CD14-positive monocyte (primary cell): Measurements from ENCODE around the gene TMTC1. TPM values are rescaled to one million over a fixed set of nuclear protein-coding genes. Genes with fewer than 3 reads are reported as not detected.

ENCODE experiments used
- DNase-seq, 3 donors: peaks; one replicate each; pipeline ENCODE4 v3.0.0-alpha.2; 2011 to 2022
- H2AFZ ChIP-seq: 2 replicates; pipeline ENCODE4 v1.6.0; 2012; ENCODE audit warnings: mild to moderate bottlenecking, low read depth, low read length, inconsistent platforms; ENCODE audit not compliant: insufficient read depth, poor library complexity, severe bottlenecking
- H3K27ac ChIP-seq, 2 donors: 1 replicate in 1 of 2; 2 replicates in 1 of 2; pipeline ENCODE4 v1.5.1; 2012 to 2013; ENCODE audit warnings: low read length in 2 of 2, control low read depth in 1 of 2, inconsistent platforms in 1 of 2, low read depth in 1 of 2, mild to moderate bottlenecking in 1 of 2
- H3K27me3 ChIP-seq, 2 donors: one replicate each; pipeline versions ENCODE4 v1.6.0 to v1.6.1; 2011 to 2013; ENCODE audit warnings: low read length in 2 of 2; ENCODE audit not compliant: control insufficient read depth in 2 of 2, insufficient read depth in 2 of 2
- H3K36me3 ChIP-seq, 2 donors: replicated peaks in 1 of 2; 1 replicate in 1 of 2; 2 replicates in 1 of 2; pipeline versions ENCODE4 v1.5.1 to v1.6.1; 2012 to 2013; ENCODE audit warnings: low read length in 2 of 2, control low read depth in 1 of 2, inconsistent platforms in 1 of 2, mild to moderate bottlenecking in 1 of 2; ENCODE audit not compliant: insufficient read depth in 2 of 2, control insufficient read depth in 1 of 2
- H3K4me1 ChIP-seq, 2 donors: 1 replicate in 1 of 2; 2 replicates in 1 of 2; pipeline versions ENCODE4 v1.5.1 to v1.6.1; 2012 to 2013; ENCODE audit warnings: low read length in 2 of 2, control low read depth in 1 of 2, inconsistent platforms in 1 of 2, mild to moderate bottlenecking in 1 of 2, moderate library complexity in 1 of 2; ENCODE audit not compliant: insufficient read depth in 2 of 2, control insufficient read depth in 1 of 2
- H3K4me2 ChIP-seq: replicated peaks from 2 replicates; pipeline ENCODE3; 2012; ENCODE audit warnings: low read length, moderate library complexity, mild to moderate bottlenecking; ENCODE audit not compliant: poor library complexity, severe bottlenecking; ENCODE audit errors: extremely low read depth
- H3K4me3 ChIP-seq, 3 experiments: fragments of 200-600 bp in 1 of 3; sonication (generic) in 1 of 3; replicated peaks in 1 of 3; 1 replicate in 2 of 3; 2 replicates in 1 of 3; pipeline ENCODE4 v1.5.1; 2011 to 2013; ENCODE audit warnings: low read length in 3 of 3, mild to moderate bottlenecking in 3 of 3, control low read depth in 2 of 3, low read depth in 2 of 3, inconsistent platforms in 1 of 3, moderate library complexity in 1 of 3
- H3K79me2 ChIP-seq: 2 replicates; pipeline ENCODE4 v1.6.0; 2012; ENCODE audit warnings: mild to moderate bottlenecking, control low read depth, inconsistent platforms, low read length, moderate library complexity; ENCODE audit not compliant: insufficient read depth
- H3K9ac ChIP-seq: 2 replicates; pipeline ENCODE4 v1.6.0; 2017; ENCODE audit warnings: low read length, mild to moderate bottlenecking; ENCODE audit not compliant: insufficient read depth, poor library complexity, severe bottlenecking
- H3K9me3 ChIP-seq, 2 donors: replicated peaks in 1 of 2; 1 replicate in 1 of 2; 2 replicates in 1 of 2; pipeline versions ENCODE4 v1.5.1 to v1.6.1; 2012 to 2013; ENCODE audit warnings: low read length in 2 of 2, control low read depth in 1 of 2; ENCODE audit not compliant: control insufficient read depth in 1 of 2, insufficient read depth in 1 of 2
- H4K20me1 ChIP-seq: 2 replicates; pipeline ENCODE4 v1.6.0; 2012; ENCODE audit warnings: mild to moderate bottlenecking, low read length, control low read depth, moderate library complexity; ENCODE audit not compliant: insufficient read depth
- H3K27ac Mint-ChIP-seq, 7 donors: one replicate each; pipeline ENCODE4 v1.8.0; 2020; ENCODE audit warnings: mild to moderate bottlenecking in 7 of 7, mixed read lengths in 7 of 7, moderate library complexity in 6 of 7, inconsistent platforms in 2 of 7
- H3K27me3 Mint-ChIP-seq, 3 donors: one replicate each; pipeline ENCODE4 v1.8.0; 2021 to 2022; ENCODE audit warnings: low read depth in 3 of 3, mild to moderate bottlenecking in 3 of 3, mixed read lengths in 3 of 3, moderate library complexity in 3 of 3, inconsistent platforms in 1 of 3
- H3K36me3 Mint-ChIP-seq, 2 donors: one replicate each; pipeline ENCODE4 v1.8.0; 2020; ENCODE audit warnings: mixed read lengths in 2 of 2, inconsistent platforms in 1 of 2, mild to moderate bottlenecking in 1 of 2
- H3K4me1 Mint-ChIP-seq: one replicate; pipeline ENCODE4 v1.8.0; 2020; ENCODE audit warnings: mild to moderate bottlenecking, mixed read lengths
- H3K4me3 Mint-ChIP-seq, 2 donors: one replicate each; pipeline ENCODE4 v1.8.0; 2020; ENCODE audit warnings: mild to moderate bottlenecking in 2 of 2, mixed read lengths in 2 of 2, moderate library complexity in 1 of 2
- H3K9me3 Mint-ChIP-seq, 7 donors: one replicate each; pipeline ENCODE4 v1.8.0; 2020 to 2022; ENCODE audit warnings: mixed read lengths in 7 of 7, mild to moderate bottlenecking in 6 of 7, moderate library complexity in 6 of 7, inconsistent platforms in 2 of 7
- WGBS: methylation state at CpG from one replicate; pipeline ENCODE4 v1.1.5; 2013; ENCODE audit warnings: missing lambda C conversion rate; ENCODE audit not compliant: insufficient coverage; 5-methylcytosine and 5-hydroxymethylcytosine counted together
- intact Hi-C, 2 donors: fragments of 100-400 bp; cut with micrococcal nuclease; formaldehyde crosslinking; loops; one replicate each; pipeline versions ENCODE4 v1.15.0 to v1.15.1; 2023
- polyA plus RNA-seq, 3 donors: library from polyadenylated mRNA; depleted of rRNA in 1 of 3; unstranded in 2 of 3; stranded (reverse) in 1 of 3; fragments of 300-500 nt in 2 of 3; fragments of >200 nt in 1 of 3; fragmentation: Illumina TruSeq in 2 of 3; gene quantifications; 1 replicate in 2 of 3; 2 replicates in 1 of 3; pipeline ENCODE4 v1.2.3, GENCODE V29; 2012 to 2021
- TF ChIP-seq, protein P1 (sequence below): fragments of 200-600 bp; IDR thresholded peaks from one replicate; pipeline ENCODE4 v1.8.0; 2022; ENCODE audit warnings: antibody characterized with exemption, mild to moderate bottlenecking

Gene TMTC1
- polyA plus RNA-seq, 3 donors: 0.57 to 5.6 (median 2.1) TPM

- H4K20me1 ChIP-seq: no peaks in the 10 kb centered on the region
- no peak overlapping the region for H3K4me2 ChIP-seq
- H3K27me3 ChIP-seq: peaks cover 0 to 2% of the 10 kb centered on the region in 2 donors
- intact Hi-C loops: no loop called here
- peaks cover 0 to 5% of the 10 kb centered on the region in 2 donors for H3K4me1 ChIP-seq
- TF ChIP-seq, protein P1, sequence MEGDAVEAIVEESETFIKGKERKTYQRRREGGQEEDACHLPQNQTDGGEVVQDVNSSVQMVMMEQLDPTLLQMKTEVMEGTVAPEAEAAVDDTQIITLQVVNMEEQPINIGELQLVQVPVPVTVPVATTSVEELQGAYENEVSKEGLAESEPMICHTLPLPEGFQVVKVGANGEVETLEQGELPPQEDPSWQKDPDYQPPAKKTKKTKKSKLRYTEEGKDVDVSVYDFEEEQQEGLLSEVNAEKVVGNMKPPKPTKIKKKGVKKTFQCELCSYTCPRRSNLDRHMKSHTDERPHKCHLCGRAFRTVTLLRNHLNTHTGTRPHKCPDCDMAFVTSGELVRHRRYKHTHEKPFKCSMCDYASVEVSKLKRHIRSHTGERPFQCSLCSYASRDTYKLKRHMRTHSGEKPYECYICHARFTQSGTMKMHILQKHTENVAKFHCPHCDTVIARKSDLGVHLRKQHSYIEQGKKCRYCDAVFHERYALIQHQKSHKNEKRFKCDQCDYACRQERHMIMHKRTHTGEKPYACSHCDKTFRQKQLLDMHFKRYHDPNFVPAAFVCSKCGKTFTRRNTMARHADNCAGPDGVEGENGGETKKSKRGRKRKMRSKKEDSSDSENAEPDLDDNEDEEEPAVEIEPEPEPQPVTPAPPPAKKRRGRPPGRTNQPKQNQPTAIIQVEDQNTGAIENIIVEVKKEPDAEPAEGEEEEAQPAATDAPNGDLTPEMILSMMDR: no peak
- Mint-ChIP-seq H3K27me3 (peaks cover 2 to 5% (median 5%) of the 10 kb centered on the region in 3 donors), H3K4me3 (no peak overlapping the region), H3K9me3 (peaks cover 0 to 3% (median 0%) of the 10 kb centered on the region in 7 donors), H3K36me3 (peaks cover 0 to 15% of the 10 kb centered on the region in 2 donors), H3K4me1 (peaks cover 12% of the 10 kb centered on the region), H3K27ac (no peak overlapping the region)
- H3K9ac ChIP-seq: no peak overlapping the region
- no peaks in the 10 kb centered on the region for H3K9me3 ChIP-seq
- no peak overlapping the region for H3K4me3 ChIP-seq
- no peak overlapping the region for H2AFZ ChIP-seq
- no peak for DNase-seq
- H3K27ac ChIP-seq: no peak overlapping the region
- no peaks in the 10 kb centered on the region for H3K36me3 ChIP-seq
- no peaks in the 10 kb centered on the region for H3K79me2 ChIP-seq
Observed at GRCh38 chr12:29709054-29709453, 74.7 kb downstream of the TMTC1 start.

GRCh38 chr12:29707846-29708245 is 75.9 kb downstream of the TMTC1 start:
- Histone ChIP-seq H3K27ac (no peak overlapping the region), H3K4me2 (no peak overlapping the region), H3K36me3 (no peaks in the 10 kb centered on the region), H3K4me1 (peaks cover 2 to 10% of the 10 kb centered on the region in 2 donors), H3K9ac (no peak overlapping the region), H3K79me2 (no peaks in the 10 kb centered on the region), H2AFZ (no peak overlapping the region), H4K20me1 (no peaks in the 10 kb centered on the region), H3K4me3 (no peak overlapping the region), H3K27me3 (peaks cover 0 to 2% of the 10 kb centered on the region in 2 donors), H3K9me3 (no peaks in the 10 kb centered on the region)
- Mint-ChIP-seq H3K4me1 (peaks cover 6% of the 10 kb centered on the region), H3K36me3 (peaks cover 0 to 15% of the 10 kb centered on the region in 2 donors), H3K4me3 (no peak overlapping the region), H3K27me3 (peaks cover 2 to 5% (median 5%) of the 10 kb centered on the region in 3 donors), H3K9me3 (peaks cover 0 to 8% (median 0%) of the 10 kb centered on the region in 7 donors), H3K27ac (no peak overlapping the region)
- no peak for DNase-seq
- WGBS: 100% methylated on average over 1 of the region's 2 CpGs
- intact Hi-C loops: no loop called here
- TF ChIP-seq, protein P1: no peak
